K562 treated with DMSO at 1 percent for 12 hours (cell line): ENCODE measurements around the gene ATRAID. TPM values are rescaled to one million over a fixed set of nuclear protein-coding genes. Genes with fewer than 3 reads are reported as not detected.

Experiments used
- total RNA-seq: library from RNA; unstranded; fragments of 300-600 nt; gene quantifications from 2 replicates; pipeline ENCODE4 v1.2.3, GENCODE V29; 2022; ENCODE audit not compliant: insufficient read depth

ATRAID gene, protein sequence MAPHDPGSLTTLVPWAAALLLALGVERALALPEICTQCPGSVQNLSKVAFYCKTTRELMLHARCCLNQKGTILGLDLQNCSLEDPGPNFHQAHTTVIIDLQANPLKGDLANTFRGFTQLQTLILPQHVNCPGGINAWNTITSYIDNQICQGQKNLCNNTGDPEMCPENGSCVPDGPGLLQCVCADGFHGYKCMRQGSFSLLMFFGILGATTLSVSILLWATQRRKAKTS
- total RNA-seq = 90.6 and 94.9 TPM in 2 replicates

DNA sequence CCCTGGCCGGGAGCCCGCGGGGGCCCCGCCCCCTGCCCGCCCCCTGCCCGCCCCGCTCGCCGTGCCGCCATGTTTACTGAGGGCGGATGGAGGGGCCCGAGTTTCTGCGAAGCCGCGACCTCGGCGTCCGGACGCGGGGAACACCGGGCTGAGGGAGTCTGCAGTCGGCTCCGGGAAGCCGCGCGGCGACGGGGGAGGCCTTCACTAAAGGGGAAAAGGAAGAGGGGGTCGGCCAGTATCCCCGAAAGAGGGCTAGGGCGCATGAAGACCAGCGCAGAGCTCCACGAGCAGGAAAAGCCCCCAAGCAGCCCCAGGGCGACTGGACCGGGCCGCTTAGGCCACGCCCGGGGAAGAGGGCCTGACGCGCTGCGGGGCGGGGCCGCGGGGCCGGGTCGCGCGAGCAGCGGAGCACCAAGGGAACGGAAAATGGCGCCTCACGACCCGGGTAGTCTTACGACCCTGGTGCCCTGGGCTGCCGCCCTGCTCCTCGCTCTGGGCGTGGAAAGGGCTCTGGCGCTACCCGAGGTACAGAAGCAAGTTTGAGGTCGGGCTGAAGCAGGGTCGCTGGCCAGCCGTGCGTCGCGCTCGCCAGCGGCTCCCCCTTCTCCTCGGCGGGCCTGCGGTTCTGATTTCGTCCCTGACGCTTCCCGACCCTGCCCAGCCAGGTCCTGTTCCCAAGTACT is at the start of gene ATRAID, which contains the start of gene SLC5A6:
Gene ATRAID (plus strand): TSS at position 99 of the 683 bp plus-strand sequence. CDS start 328 bp downstream, at position 427.
Gene SLC5A6 (minus strand): TSS at position 326 of the 683 bp plus-strand sequence. CDS start 4,618 bp downstream, outside the sequence.

DNA sequence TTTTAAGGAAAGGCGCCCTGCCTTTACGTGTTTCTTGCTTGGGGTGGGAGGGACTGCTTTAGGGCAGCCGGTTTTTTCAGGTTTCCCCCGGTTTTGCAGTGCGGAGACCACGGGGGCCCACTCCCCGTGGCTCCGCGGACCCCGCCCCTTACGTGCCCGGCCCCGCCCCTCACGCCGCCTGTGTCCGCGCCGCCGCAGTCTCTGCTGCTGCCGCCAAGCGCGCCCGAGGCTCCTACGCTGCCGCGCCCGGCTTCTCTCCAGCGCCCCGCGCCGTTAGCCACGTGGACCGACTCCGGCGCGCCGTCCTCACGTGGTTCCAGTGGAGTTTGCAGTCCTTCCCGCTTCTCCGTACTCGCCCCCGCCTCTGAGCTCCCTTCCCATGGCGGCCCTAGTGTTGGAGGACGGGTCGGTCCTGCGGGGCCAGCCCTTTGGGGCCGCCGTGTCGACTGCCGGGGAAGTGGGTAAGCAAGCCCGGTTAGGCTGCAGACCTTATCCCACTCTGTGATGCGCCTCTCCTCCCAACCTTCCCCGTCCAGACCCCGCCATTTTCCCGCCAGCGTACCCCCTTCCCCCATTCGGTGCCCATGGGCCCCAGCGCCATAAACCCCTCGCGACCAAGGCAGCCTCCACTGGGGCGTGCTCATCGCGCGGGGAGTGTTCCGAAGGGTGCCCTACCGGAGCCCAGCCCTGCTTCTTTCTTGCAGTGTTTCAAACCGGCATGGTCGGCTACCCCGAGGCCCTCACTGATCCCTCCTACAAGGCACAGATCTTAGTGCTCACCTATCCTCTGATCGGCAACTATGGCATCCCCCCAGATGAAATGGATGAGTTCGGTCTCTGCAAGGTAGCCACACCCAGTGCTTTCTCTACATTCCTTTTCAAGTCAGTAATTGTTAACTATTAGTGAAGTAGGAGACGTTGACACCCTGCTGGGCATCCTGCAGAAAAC is 5.6 kb downstream of the ATRAID start, which contains the start of gene CAD:
Gene CAD (plus strand): TSS at position 197 of the 949 bp plus-strand sequence. CDS start 183 bp downstream, at position 380.

DNA sequence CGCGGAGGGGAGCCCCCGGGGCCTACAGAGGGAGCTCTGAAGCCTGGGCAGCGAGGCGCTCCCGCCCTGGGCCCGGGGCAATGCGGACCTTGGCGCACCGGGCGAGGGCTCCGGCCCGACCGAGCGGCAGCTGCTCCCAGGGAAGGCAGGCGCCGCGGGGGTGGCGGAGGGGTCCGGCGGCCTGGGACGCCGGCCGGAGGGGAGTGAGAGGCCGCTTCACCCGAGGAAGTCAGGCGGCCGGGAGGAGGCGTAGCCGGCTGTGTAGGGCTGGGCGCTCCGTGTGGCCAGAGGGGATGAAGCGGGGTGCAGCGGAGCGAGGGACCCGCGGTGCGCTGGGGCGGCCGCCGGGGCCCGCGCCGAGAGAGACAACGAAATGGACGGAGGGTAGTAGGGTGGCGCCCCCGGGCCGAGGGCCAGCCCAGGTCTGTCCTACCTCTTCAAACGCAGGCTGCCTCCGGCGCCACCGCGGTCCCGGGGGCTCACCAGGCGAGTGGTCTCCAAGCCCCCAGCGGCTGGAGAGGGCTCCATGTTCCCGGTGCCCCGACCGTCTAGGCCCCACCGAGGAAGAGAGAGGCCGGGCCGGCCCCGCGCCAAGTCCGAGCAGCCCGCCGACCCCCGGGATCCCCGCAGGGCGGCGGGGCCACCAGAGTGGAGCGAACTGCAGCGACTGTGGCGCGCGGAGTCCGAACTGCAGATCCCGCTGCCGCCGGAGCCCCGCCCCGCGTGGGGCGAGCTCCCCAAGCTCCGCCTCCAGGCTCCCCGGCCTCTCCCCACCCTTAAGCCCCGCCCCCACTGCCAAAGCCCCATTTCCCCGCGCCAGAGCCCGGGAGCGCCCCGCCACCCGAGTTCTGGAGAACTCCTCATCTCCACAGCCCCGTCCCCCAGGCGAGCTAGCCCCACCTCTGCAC is 50.8 kb downstream of the ATRAID start, which contains the start of gene SLC30A3:
Gene SLC30A3 (minus strand): TSS at position 669 of the 908 bp plus-strand sequence. CDS start 141 bp downstream, at position 528.

Other genes with a start within 250 kb of the ATRAID start
- gene MAPRE3, start 241.4 kb upstream of the ATRAID start, total RNA-seq = 40.8 and 70.3 TPM in 2 replicates
- gene TMEM214, start 179.1 kb upstream of the ATRAID start, total RNA-seq = 64.5 and 121 TPM in 2 replicates
- gene AGBL5, start 160.4 kb upstream of the ATRAID start, total RNA-seq = 24.2 and 44.5 TPM in 2 replicates
- 189 and 265 TPM in 2 replicates for gene OST4, start 140.4 kb upstream of the ATRAID start, total RNA-seq
- 1.4 and 2.9 TPM in 2 replicates for gene EMILIN1, start 133.4 kb upstream of the ATRAID start, total RNA-seq
- gene KHK, start 125.3 kb upstream of the ATRAID start, total RNA-seq = 13.5 and 20.4 TPM in 2 replicates
- gene CGREF1, start 92.9 kb upstream of the ATRAID start, total RNA-seq = not detected in 2 replicates
- gene ABHD1, start 88.2 kb upstream of the ATRAID start, total RNA-seq = not detected in 2 replicates
- gene PREB, start 77.4 kb upstream of the ATRAID start, total RNA-seq = 70.9 and 81.1 TPM in 2 replicates
- gene PRR30, start 72.6 kb upstream of the ATRAID start, total RNA-seq = not detected in 2 replicates
- gene TCF23, start 63.0 kb upstream of the ATRAID start, total RNA-seq = not detected in 2 replicates
- 16.8 and 39.2 TPM in 2 replicates for gene SLC5A6, start 227 bp downstream of the ATRAID start, total RNA-seq
- 24.7 and 44.2 TPM in 2 replicates for gene CAD, start 5.3 kb downstream of the ATRAID start, total RNA-seq
- 1.9 and 3.6 TPM in 2 replicates for gene SLC30A3, start 51.0 kb downstream of the ATRAID start, total RNA-seq
- not detected in 2 replicates for gene DNAJC5G, start 63.4 kb downstream of the ATRAID start, total RNA-seq
- gene TRIM54, start 70.4 kb downstream of the ATRAID start, total RNA-seq = not detected in 2 replicates
- gene UCN, start 96.4 kb downstream of the ATRAID start, total RNA-seq = 10.6 and 12.6 TPM in 2 replicates
- gene MPV17, start 111.1 kb downstream of the ATRAID start, total RNA-seq = 51.4 and 75.4 TPM in 2 replicates
- gene GTF3C2, start 144.7 kb downstream of the ATRAID start, total RNA-seq = 28.5 and 55.0 TPM in 2 replicates
- gene EIF2B4, start 158.3 kb downstream of the ATRAID start, total RNA-seq = 65.5 and 71.2 TPM in 2 replicates
- gene SNX17, start 158.6 kb downstream of the ATRAID start, total RNA-seq = 67.7 and 71.0 TPM in 2 replicates
- gene ZNF513, start 168.7 kb downstream of the ATRAID start, total RNA-seq = 9.7 and 14.6 TPM in 2 replicates
- gene PPM1G, start 197.6 kb downstream of the ATRAID start, total RNA-seq = 98.2 and 115 TPM in 2 replicates
- 51.5 and 71.6 TPM in 2 replicates for gene NRBP1, start 216.6 kb downstream of the ATRAID start, total RNA-seq
- gene KRTCAP3, start 230.3 kb downstream of the ATRAID start, total RNA-seq = 2.6 TPM in 1 of 2 replicates, not detected in the other